Neural cell (in vitro differentiated cells): ENCODE data around the gene CCDC83. TPM values are rescaled to one million over a fixed set of nuclear protein-coding genes. Genes with fewer than 3 reads are reported as not detected.

Source experiments
- H2AFZ ChIP-seq: fragments of 200-600, 300-800 bp; sonication (generic), shearing (Covaris generic); 2 replicates; pipeline ENCODE4 v1.6.0; 2014; ENCODE audit warnings: low read depth, mild to moderate bottlenecking, antibody characterized with exemption, low read length, moderate library complexity
- H3F3A ChIP-seq: fragments of 200-600 bp; shearing (Covaris generic); 2 replicates; pipeline ENCODE4 v1.6.1; 2016; ENCODE audit warnings: mild to moderate bottlenecking, moderate library complexity, mixed read lengths, antibody characterized with exemption, low read length; ENCODE audit not compliant: insufficient read depth, poor library complexity, severe bottlenecking
- H3K27ac ChIP-seq: fragments of 200-600, 300-800 bp; sonication (generic), shearing (Covaris generic); 2 replicates; pipeline ENCODE4 v1.5.1; 2014; ENCODE audit warnings: mild to moderate bottlenecking, low read length, moderate library complexity
- H3K27me3 ChIP-seq: fragments of 300-800, 200-600 bp; sonication (generic), shearing (Covaris generic); 2 replicates; pipeline ENCODE4 v1.6.0; 2014; ENCODE audit warnings: mild to moderate bottlenecking, low read depth, low read length, moderate library complexity; ENCODE audit not compliant: insufficient read depth
- H3K36me3 ChIP-seq: fragments of 300-800, 200-600 bp; sonication (generic), shearing (Covaris generic); 2 replicates; pipeline ENCODE4 v1.5.1; 2014; ENCODE audit warnings: mild to moderate bottlenecking, antibody characterized with exemption, low read length, moderate library complexity; ENCODE audit not compliant: insufficient read depth
- H3K4me2 ChIP-seq: fragments of 300-800, 200-600 bp; sonication (generic), shearing (Covaris generic); 2 replicates; pipeline ENCODE4 v1.6.0; 2014; ENCODE audit warnings: mild to moderate bottlenecking, low read length
- H3K4me3 ChIP-seq: fragments of 300-800, 200-600 bp; sonication (generic), shearing (Covaris generic); 2 replicates; pipeline ENCODE4 v1.5.1; 2014; ENCODE audit warnings: mild to moderate bottlenecking, low read length, moderate library complexity
- H3K79me2 ChIP-seq: fragments of 200-600 bp; shearing (Covaris generic); replicated peaks from 2 replicates; pipeline ENCODE4 v1.6.0; 2014; ENCODE audit warnings: mild to moderate bottlenecking, low read length, moderate library complexity; ENCODE audit not compliant: insufficient read depth
- H3K9ac ChIP-seq: fragments of 300-800, 200-600 bp; sonication (generic), shearing (Covaris generic); 2 replicates; pipeline ENCODE4 v1.6.1; 2016; ENCODE audit warnings: mild to moderate bottlenecking, low read length, mixed read lengths
- H3K9me2 ChIP-seq: fragments of 200-600 bp; shearing (Covaris generic); 2 replicates; pipeline ENCODE4 v1.6.1; 2016; ENCODE audit warnings: mild to moderate bottlenecking, low read length, mixed read lengths; ENCODE audit not compliant: insufficient read depth
- H3K9me3 ChIP-seq: fragments of 200-600, 300-800 bp; sonication (generic), shearing (Covaris generic); 2 replicates; pipeline ENCODE4 v1.6.1; 2016; ENCODE audit warnings: mild to moderate bottlenecking, mixed run types, low read length, moderate library complexity, mixed read lengths
- H4K20me1 ChIP-seq: fragments of 200-600 bp; shearing (Covaris generic); 2 replicates; pipeline ENCODE4 v1.6.1; 2016; ENCODE audit warnings: mild to moderate bottlenecking, mixed run types; ENCODE audit not compliant: insufficient read depth
- EP300 ChIP-seq: fragments of 450-650 bp; conservative IDR thresholded peaks from 2 replicates; pipeline ENCODE4 v1.6.1; 2014; ENCODE audit warnings: antibody characterized with exemption, mild to moderate bottlenecking, moderate library complexity; ENCODE audit not compliant: poor library complexity, severe bottlenecking
- EZH2 ChIP-seq: fragments of 200-600, 300-800 bp; shearing (Covaris generic), sonication (generic); IDR thresholded peaks from 2 replicates; pipeline ENCODE4 v1.6.1; 2014; ENCODE audit warnings: antibody characterized with exemption, low read length, borderline replicate concordance, mild to moderate bottlenecking; ENCODE audit not compliant: insufficient read depth, poor library complexity, severe bottlenecking
- MXI1 ChIP-seq: fragments of 450-650 bp; conservative IDR thresholded peaks from 2 replicates; pipeline ENCODE4 v1.6.1; 2014; ENCODE audit warnings: antibody characterized with exemption, mild to moderate bottlenecking; ENCODE audit not compliant: poor library complexity, severe bottlenecking
- POLR2AphosphoS5 ChIP-seq: IDR thresholded peaks from 2 replicates; pipeline ENCODE4 v1.6.1; 2012
- RAD21 ChIP-seq: fragments of 450-650 bp; conservative IDR thresholded peaks from 2 replicates; pipeline ENCODE4 v1.6.1; 2014; ENCODE audit warnings: antibody characterized with exemption, mild to moderate bottlenecking, moderate library complexity
- SMC3 ChIP-seq: fragments of 450-650 bp; conservative IDR thresholded peaks from 2 replicates; pipeline ENCODE4 v1.6.1; 2014; ENCODE audit warnings: antibody characterized with exemption, mild to moderate bottlenecking, moderate library complexity; ENCODE audit not compliant: poor library complexity
- TAF1 ChIP-seq: IDR thresholded peaks from 2 replicates; pipeline ENCODE4 v1.6.1; 2012; ENCODE audit warnings: low read depth
- polyA plus RNA-seq: library from polyadenylated mRNA; depleted of rRNA; stranded (reverse); fragments of >200 nt; gene quantifications from 2 replicates; pipeline ENCODE4 v1.2.3, GENCODE V29; 2014
- TF ChIP-seq, protein P1 (sequence below): fragments of 450-650 bp; IDR thresholded peaks from 2 replicates; pipeline ENCODE4 v1.5.1; 2014; ENCODE audit warnings: antibody characterized with exemption, mild to moderate bottlenecking, moderate library complexity; ENCODE audit not compliant: poor library complexity, severe bottlenecking
- TF ChIP-seq, protein P2 (sequence below): IDR thresholded peaks from 2 replicates; pipeline ENCODE4 v1.6.1; 2012; ENCODE audit warnings: borderline replicate concordance

CCDC83 gene
- polyA plus RNA-seq, 1 donor from 2014 or later, result not detected

DNA sequence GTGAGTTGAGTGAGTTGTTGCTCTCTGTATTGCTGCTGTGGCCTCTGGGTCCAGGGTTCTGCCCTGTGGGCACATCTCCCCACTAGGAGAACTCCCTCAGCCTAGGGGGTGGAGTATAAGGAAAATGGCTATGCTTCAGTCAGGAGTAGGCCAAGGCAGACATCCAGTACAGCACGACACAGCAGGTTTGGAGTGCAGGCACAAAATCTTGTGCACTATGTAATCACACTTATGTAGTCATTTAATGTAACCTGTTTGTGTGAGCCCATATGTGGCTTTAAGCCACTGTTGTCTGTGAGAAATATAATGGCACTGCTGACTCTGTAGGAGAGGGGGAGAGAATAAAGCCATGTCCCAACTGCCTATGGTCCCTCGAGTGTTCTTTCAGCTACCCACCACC, 90.1 kb downstream of the CCDC83 start:
- Histone ChIP-seq H3K79me2 (no peaks in the 10 kb centered on the region), H3K4me3 (no peak overlapping the region), H2AFZ (no peak overlapping the region), H3F3A (no peaks in the 10 kb centered on the region), H3K9me3 (peaks cover 2% of the 10 kb centered on the region), H4K20me1 (no peaks in the 10 kb centered on the region), H3K9me2 (no peaks in the 10 kb centered on the region), H3K36me3 (no peaks in the 10 kb centered on the region), H3K27ac (no peak overlapping the region), H3K9ac (no peak overlapping the region), H3K27me3 (no peaks in the 10 kb centered on the region), H3K4me2 (no peak overlapping the region)
- TF ChIP-seq EP300, result no peak
- no peak for TF ChIP-seq RAD21
- TF ChIP-seq, protein P1, sequence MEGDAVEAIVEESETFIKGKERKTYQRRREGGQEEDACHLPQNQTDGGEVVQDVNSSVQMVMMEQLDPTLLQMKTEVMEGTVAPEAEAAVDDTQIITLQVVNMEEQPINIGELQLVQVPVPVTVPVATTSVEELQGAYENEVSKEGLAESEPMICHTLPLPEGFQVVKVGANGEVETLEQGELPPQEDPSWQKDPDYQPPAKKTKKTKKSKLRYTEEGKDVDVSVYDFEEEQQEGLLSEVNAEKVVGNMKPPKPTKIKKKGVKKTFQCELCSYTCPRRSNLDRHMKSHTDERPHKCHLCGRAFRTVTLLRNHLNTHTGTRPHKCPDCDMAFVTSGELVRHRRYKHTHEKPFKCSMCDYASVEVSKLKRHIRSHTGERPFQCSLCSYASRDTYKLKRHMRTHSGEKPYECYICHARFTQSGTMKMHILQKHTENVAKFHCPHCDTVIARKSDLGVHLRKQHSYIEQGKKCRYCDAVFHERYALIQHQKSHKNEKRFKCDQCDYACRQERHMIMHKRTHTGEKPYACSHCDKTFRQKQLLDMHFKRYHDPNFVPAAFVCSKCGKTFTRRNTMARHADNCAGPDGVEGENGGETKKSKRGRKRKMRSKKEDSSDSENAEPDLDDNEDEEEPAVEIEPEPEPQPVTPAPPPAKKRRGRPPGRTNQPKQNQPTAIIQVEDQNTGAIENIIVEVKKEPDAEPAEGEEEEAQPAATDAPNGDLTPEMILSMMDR, result no peak
- TF ChIP-seq POLR2AphosphoS5, result no peak
- no peak for TF ChIP-seq SMC3
- no peak for TF ChIP-seq MXI1
- TF ChIP-seq TAF1, result no peak
- TF ChIP-seq, protein P2, sequence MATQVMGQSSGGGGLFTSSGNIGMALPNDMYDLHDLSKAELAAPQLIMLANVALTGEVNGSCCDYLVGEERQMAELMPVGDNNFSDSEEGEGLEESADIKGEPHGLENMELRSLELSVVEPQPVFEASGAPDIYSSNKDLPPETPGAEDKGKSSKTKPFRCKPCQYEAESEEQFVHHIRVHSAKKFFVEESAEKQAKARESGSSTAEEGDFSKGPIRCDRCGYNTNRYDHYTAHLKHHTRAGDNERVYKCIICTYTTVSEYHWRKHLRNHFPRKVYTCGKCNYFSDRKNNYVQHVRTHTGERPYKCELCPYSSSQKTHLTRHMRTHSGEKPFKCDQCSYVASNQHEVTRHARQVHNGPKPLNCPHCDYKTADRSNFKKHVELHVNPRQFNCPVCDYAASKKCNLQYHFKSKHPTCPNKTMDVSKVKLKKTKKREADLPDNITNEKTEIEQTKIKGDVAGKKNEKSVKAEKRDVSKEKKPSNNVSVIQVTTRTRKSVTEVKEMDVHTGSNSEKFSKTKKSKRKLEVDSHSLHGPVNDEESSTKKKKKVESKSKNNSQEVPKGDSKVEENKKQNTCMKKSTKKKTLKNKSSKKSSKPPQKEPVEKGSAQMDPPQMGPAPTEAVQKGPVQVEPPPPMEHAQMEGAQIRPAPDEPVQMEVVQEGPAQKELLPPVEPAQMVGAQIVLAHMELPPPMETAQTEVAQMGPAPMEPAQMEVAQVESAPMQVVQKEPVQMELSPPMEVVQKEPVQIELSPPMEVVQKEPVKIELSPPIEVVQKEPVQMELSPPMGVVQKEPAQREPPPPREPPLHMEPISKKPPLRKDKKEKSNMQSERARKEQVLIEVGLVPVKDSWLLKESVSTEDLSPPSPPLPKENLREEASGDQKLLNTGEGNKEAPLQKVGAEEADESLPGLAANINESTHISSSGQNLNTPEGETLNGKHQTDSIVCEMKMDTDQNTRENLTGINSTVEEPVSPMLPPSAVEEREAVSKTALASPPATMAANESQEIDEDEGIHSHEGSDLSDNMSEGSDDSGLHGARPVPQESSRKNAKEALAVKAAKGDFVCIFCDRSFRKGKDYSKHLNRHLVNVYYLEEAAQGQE, result no peak
- no peak for TF ChIP-seq EZH2

DNA sequence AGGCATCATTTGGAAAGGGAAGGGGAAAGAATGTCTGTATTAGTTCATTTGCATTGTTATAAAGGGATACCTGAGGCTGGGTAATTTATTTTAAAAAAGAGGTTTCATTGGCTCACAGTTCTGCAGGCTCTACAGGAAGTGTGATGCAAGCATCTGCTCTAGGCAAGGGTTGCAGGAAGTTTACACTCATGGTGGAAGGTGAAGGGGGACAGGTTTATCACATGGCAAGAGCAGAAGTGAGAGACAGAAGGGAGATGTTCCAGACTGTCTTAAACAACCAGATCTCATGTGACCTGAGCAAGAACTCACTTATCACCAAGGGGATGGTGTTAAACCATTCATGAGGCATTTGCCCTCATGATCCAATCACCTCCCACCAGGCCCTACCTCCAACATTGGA, 90.6 kb downstream of the CCDC83 start:
- Histone ChIP-seq H3K4me3 (no peak overlapping the region), H3K9me2 (no peaks in the 10 kb centered on the region), H3K79me2 (no peaks in the 10 kb centered on the region), H3K27ac (no peak overlapping the region), H3K4me2 (no peak overlapping the region), H3K27me3 (no peaks in the 10 kb centered on the region), H3F3A (no peaks in the 10 kb centered on the region), H4K20me1 (no peaks in the 10 kb centered on the region), H2AFZ (no peak overlapping the region), H3K36me3 (no peaks in the 10 kb centered on the region), H3K9ac (no peak overlapping the region), H3K9me3 (peaks cover 2% of the 10 kb centered on the region)
- TF ChIP-seq SMC3 (no peak), POLR2AphosphoS5 (no peak), EZH2 (no peak), TAF1 (no peak), EP300 (no peak)
- TF ChIP-seq, protein P1, result no peak
- TF ChIP-seq, protein P2, result no peak
